ENCODE results near the gene SLIT3. TPM values are rescaled to one million over a fixed set of nuclear protein-coding genes. Genes with fewer than 3 reads are reported as not detected.

The SLIT3 gene
- total RNA-seq, 1 experiment from 2014 or later = 0.92 TPM

DNA sequence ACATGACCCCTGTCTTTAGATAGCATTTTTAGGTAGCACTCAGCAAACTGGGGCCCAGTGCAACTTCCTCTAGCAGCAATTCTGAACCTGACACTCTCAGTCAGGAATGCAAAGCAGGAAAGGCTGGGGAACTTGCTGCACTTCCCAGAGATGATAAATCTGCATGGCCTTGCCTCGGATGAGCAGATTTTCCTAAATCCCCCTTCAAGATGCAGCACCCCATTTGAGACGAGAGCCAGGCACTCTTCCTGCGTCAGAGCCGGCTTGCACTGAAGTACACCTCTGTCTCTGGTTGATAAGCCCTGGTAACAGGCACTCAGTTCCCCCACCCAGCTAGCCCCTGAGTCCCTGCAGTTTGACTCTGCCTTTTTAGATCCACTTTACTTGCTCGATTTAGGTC lies 425.1 kb downstream of the SLIT3 start:
- no peak overlapping the region for H2BK15ac ChIP-seq (ENCODE audit: low read depth, low read length)
- H3K23ac ChIP-seq (ENCODE audit: insufficient read length, low read depth, low read length) = no peak overlapping the region
- no peak overlapping the region for H3K14ac ChIP-seq (ENCODE audit: insufficient read depth, low read length)
- no peak overlapping the region for H2BK120ac ChIP-seq (ENCODE audit: low read depth, low read length, poor library complexity, severe bottlenecking)
- no peak overlapping the region for H3K18ac ChIP-seq (ENCODE audit: insufficient read length, low read depth, low read length)
- no peak overlapping the region for H3K4me2 ChIP-seq (ENCODE audit: insufficient read depth, insufficient read length, low read length)
- no peaks in the 10 kb centered on the region for H3K36me3 Mint-ChIP-seq (ENCODE audit: insufficient read depth in 1 of 3, low read depth in 3 of 3)
- no peaks in the 10 kb centered on the region for H4K20me1 ChIP-seq (ENCODE audit: control insufficient read depth, insufficient read depth, insufficient read length)
- H3K79me1 ChIP-seq (ENCODE audit: insufficient read depth, low read depth, low read length, poor library complexity, severe bottlenecking) = no peaks in the 10 kb centered on the region
- H3K4me1 ChIP-seq (ENCODE audit: insufficient read depth, low read length) = no peaks in the 10 kb centered on the region; the same call in 1 of the 2 replicates
- TF ChIP-seq, protein P1, sequence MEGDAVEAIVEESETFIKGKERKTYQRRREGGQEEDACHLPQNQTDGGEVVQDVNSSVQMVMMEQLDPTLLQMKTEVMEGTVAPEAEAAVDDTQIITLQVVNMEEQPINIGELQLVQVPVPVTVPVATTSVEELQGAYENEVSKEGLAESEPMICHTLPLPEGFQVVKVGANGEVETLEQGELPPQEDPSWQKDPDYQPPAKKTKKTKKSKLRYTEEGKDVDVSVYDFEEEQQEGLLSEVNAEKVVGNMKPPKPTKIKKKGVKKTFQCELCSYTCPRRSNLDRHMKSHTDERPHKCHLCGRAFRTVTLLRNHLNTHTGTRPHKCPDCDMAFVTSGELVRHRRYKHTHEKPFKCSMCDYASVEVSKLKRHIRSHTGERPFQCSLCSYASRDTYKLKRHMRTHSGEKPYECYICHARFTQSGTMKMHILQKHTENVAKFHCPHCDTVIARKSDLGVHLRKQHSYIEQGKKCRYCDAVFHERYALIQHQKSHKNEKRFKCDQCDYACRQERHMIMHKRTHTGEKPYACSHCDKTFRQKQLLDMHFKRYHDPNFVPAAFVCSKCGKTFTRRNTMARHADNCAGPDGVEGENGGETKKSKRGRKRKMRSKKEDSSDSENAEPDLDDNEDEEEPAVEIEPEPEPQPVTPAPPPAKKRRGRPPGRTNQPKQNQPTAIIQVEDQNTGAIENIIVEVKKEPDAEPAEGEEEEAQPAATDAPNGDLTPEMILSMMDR (conservative IDR thresholded peaks at IDR 0.05) = no peak
- H3K23me2 ChIP-seq (ENCODE audit: insufficient read length, low read depth, low read length, poor library complexity, severe bottlenecking) = no peaks in the 10 kb centered on the region
- no peak overlapping the region for H2AK5ac ChIP-seq (ENCODE audit: insufficient read length, low read length)
- no peak overlapping the region for H3K9ac ChIP-seq (ENCODE audit: extremely low read depth, insufficient read length, low read length)
- no CpG with 5 or more reads among the region's 5 CpGs for WGBS (ENCODE audit: extremely low coverage, insufficient read length, low lambda C conversion rate)
- H3K9me3 ChIP-seq (ENCODE audit: control insufficient read depth, low read depth, low read length) = no peaks in the 10 kb centered on the region
- H2AFZ ChIP-seq (ENCODE audit: low read length) = no peak overlapping the region
- H4K5ac ChIP-seq (ENCODE audit: insufficient read length, low read depth, low read length) = no peak overlapping the region
- H3K4ac ChIP-seq (ENCODE audit: low read depth, low read length) = no peak overlapping the region
- H3K79me2 ChIP-seq (ENCODE audit: insufficient read depth, low read length) = no peaks in the 10 kb centered on the region
- no peak overlapping the region; a peak in 1 of 5 replicates for H3K4me3 Mint-ChIP-seq
- no peak overlapping the region for H2BK20ac ChIP-seq (ENCODE audit: low read depth, low read length, poor library complexity, severe bottlenecking)
- H3K56ac ChIP-seq (ENCODE audit: insufficient read length, low read depth, low read length) = no peak overlapping the region
- no peak overlapping the region for H2BK12ac ChIP-seq (ENCODE audit: insufficient read length, low read depth, low read length)
- no peak overlapping the region for H4K91ac ChIP-seq (ENCODE audit: insufficient read length, low read depth, low read length)
- H3K27ac Mint-ChIP-seq = peak overlapping the region in 1 of 3 experiments; percentile 53; a peak in 2 of 7 replicates
- peaks cover 12% of the 10 kb centered on the region for H3K27me3 Mint-ChIP-seq (ENCODE audit: low read depth)
- H2BK5ac ChIP-seq (ENCODE audit: insufficient read length, low read length) = no peak overlapping the region
- H3K9me3 Mint-ChIP-seq = no peaks in the 10 kb centered on the region
- H3K27me3 ChIP-seq (ENCODE audit: insufficient read depth, low read length) = no peaks in the 10 kb centered on the region
- H4K8ac ChIP-seq (replicated peaks; ENCODE audit: insufficient read length, low read depth, low read length) = no peak overlapping the region
- no peak overlapping the region for H3T11ph ChIP-seq (ENCODE audit: low read length)
- peaks cover 18 to 26% of the 10 kb centered on the region in 2 experiments for H3K4me1 Mint-ChIP-seq
- no peak for DNase-seq
- H3K27ac ChIP-seq (ENCODE audit: insufficient read length, low read depth, low read length) = no peak overlapping the region
